Measurements from ENCODE around the gene GRHPR. TPM values are rescaled to one million over a fixed set of nuclear protein-coding genes. Genes with fewer than 3 reads are reported as not detected.
"Not testable (repeated sequence)": the region's sequence is repeated elsewhere in the genome, so short reads cannot be mapped to it uniquely, and the experiment has no call there.

GRHPR gene
- 113 TPM for total RNA-seq

DNA sequence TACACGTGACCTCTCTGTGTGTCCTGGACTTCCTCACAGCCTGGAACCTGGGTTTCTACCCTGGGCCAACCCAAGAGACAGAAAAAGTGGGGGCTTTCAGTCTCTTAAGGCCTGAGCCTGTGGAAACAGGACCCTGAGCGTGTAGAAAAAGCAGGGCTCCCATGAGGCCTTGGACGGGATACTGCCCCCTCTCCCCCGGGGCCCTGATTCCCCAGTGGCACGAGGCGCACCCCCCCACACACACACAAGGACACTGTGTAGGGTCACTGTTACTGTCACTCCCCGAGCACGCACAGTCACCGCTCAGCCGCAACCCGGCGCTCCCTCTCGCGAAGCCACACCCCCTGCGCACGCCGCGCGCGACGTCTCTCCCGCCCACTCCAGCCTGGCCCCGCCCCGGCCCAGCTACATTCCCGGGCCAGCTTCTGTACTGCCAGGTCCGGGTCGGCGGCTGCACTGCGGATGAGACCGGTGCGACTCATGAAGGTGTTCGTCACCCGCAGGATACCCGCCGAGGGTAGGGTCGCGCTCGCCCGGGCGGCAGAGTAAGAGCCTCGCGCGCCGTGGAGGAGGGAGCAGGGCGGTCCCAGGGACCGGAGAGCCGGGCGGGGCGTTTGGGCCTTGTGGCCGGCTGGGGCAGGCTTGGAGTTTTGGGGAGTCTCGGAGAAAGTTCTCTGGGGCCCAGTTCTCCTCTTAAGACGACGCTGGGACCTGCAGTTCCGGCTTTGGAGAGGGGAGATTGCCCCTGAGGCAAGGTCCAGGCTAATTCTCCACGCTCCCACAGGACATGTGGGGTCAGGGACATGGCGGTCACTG lies at the start of gene GRHPR:
TSS of gene GRHPR (plus strand) at position 408 of the 816 bp plus-strand sequence. CDS start at position 463, 55 bp downstream.
- peak; percentile 90 for DNase-seq

DNA sequence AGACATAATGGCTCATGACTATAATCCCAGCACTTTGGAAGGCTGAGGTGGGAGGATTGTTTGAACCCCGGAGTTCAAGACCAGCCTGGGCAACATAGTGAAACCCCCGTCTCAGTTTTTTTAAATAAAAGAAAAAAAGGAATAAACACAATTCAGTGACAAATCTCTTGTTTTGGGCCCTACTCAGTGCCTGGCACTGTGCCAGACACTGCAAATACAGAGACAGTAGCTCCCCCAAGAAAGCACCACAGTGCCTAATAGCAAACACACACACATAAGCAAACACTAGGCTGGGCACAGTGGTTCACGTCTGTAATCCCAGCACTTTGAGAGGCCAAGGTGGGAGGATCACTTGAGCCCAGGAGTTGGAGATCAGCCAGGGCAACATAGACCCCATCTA lies 49.7 kb upstream of the GRHPR start:
- no peak for DNase-seq

DNA sequence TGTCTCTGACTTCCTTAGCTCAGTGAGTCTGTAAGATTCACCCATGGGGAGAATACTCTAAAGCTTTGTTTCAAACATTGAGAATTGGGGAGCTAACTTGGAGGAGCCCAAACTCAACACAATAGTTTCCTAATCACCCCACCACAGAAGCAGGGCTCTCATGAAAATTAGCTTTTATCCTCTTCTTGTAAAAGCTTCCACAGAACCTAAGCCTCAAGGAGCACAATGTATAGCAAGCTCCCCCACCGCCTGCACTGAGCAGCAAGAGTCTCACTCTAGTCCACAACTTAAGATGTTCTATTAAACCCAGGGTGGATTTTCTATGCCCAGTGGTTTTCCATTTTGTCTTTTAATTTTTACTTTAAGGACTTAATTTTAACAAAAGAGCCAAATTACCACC lies 48.9 kb upstream of the GRHPR start:
- DNase-seq, result no peak

DNA sequence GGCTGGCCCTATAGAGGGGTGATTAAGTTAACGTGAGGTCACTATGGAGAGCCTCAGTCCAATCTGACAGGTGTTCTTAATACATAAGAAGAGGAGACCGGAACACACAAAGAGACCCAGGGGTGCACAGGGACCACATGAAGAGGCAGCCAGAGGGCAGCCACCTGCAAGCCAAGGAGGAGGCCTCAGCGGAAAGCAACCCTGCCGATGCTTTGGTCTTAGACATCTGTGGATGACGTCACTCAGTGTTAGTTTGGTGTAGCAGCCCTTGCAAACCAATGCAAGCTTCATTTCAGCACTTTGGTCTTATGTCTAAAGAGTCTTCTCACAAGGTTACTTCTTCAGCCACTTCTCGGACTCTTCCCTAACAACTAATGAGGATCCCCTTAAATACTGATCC lies 47.6 kb upstream of the GRHPR start:
- DNase-seq, result no peak

DNA sequence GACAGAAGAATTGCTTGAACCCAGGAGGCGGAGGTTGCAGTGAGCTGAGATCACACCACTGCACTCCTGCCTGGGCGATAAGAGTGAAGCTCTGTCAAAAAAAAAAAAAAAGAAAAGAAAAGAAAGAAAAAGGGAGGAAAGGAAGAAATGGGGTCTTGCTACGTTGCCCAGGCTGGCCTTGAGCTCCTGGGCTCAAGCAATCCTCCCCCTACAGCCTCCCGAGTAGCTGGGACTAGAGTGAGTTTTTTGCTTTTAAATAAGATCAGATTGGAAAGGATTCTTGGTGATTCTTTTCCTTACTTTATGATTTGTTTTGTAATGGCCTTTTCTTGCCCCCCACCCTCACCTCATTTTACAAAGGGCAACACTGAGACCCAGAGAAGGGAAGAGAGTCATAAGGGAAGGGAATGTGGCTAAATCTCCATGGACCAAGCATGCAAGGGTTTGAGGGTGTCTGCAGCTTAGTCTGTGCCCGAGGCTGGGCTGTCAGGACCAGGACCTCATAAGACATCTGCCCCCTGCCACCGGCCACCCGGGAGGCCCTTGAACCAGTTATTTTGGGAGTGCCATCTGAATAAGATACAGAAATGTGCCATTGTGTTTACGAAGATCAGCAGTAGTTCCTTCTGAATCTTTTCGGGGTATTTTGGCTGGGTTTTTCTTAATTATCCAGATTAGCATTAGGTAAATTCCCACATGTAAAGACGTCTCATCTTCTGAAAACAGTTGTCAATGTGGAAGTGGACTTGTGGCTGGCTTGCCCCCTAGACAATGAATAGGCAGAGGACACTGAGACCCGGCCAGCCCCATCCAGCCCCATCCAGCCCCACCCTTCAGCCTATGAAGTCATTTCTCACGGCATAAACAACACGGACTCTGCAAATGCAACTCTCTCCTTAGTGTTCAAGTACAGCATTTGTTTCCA lies 44.5 kb upstream of the GRHPR start:
- no peak for DNase-seq

DNA sequence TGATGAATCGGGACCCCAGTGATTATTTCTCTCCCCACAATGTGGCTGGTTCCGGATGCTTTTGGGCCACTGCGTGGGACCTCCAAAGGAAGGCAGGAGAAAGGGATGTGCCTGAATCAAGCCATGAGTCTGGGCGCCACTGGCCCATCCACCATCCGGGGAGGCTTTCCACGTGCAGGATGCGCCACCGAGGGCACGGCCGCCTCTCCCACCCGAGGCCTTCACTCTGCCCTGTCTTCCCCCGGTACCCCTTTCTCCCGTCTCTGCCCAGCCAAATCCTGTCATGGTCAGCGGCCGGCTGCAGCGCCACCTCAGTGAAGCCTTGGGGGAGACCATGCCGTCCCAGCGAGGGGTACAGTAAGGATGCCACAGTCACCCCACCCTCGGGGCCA lies 43.9 kb upstream of the GRHPR start:
- DNase-seq, result no peak

DNA sequence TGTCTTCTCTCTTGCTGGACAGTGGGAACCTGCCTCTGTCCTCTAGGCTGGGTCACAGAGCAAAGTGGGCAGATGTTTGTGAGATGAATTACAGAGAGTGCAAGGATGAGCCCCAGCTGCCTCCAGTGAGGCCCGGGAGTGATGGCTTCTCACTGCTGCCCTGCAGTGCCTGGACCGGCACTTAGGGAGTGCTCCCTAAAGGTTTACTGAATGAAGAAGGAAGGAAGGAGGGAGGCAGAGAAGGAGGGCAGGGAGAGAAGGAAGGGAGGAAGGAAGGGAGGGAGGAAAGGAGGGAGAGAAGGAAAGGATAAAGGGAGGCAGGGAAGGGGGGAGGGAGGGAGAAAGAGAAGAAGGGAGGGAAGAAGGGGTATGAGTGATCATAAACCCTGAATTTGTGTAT lies 42.7 kb upstream of the GRHPR start:
- no peak for DNase-seq

DNA sequence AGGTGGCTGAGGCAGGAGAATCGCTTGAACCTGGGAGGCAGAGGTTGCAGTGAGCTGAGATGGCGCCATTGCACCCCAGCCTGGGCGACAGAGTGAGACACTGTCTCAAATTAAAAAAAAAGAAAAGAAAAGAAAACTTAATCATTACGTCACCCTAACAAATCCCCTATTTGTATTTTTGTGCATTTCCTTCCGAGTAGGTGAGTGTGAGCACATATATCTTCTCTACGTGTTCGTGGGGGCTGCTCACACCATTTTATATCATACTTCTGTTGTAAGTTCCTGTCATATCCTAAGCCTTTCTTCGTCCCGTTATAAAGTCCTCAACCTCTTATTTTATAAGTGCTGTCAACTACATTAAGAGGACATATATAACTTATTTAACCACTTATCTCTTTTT lies 41.9 kb upstream of the GRHPR start:
- no peak for DNase-seq

DNA sequence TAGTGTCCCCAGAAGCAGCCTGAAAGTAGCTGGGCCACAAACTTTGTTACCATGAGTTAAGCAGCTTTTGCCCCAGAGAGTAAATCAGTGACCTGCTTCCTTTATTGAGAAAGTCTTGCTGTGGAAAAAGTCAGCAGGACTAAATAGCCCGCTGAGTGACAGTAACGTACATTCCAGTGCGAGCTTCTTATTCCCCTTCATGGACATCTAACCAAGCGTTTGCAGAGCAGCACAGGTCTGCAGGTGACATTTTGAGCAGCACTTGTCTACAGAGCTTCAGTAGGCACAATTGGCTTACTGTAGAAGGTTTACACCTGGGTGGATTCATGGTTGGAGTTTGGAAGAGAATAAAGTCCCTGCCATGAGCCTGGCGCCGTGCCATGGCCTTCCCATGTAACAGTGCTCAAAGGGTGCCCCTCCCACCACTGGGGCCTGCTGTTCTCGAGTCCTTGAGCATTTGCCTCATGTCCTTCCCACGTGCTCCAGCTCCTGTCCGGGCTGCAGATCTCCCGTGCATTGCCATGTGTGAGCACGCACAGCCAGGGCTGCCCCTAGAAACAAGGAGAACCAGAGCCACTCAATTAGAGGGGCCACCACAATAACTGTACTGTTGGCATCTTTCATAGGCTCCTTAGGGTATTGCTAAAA lies 41.3 kb upstream of the GRHPR start:
- no peak for DNase-seq

DNA sequence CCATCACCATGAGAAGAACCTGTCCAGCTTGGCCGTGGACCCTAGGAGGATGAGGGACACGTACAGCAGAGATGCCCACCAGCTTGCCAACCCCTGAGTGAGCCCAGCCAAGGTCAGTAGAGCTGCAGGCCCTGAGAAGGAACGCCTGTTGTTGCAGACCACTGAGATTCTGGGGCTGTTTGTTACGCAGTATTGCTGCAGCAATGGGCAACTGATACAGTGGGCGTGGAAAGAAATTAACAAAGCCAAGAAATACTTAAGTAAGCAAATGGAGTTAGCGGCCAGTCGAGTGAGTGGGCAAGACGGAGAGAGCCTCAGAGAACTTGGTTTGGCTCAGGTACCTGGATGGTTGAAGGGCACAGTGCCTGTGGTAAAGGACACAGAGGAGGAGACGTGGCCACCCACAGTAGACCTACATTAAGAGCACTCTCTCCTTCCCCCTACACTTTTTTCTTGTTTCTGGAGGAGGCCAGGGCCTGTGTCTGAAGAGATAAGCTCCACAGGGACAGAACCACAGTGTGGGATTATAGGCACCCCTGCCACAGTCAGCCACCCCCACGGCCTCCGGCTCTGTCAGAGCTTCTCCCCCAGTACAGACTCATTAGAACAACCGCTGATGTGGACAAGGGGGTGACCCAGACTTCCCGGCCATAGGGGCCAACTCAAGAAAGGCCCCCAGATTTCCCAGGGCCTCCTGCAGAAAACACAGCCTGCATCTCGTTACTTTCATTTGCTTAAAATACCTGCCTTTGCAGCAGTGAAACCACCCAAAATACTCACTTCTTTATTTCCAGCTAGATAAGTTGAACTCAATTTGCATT lies 40.1 kb upstream of the GRHPR start:
- DNase-seq, result no peak

DNA sequence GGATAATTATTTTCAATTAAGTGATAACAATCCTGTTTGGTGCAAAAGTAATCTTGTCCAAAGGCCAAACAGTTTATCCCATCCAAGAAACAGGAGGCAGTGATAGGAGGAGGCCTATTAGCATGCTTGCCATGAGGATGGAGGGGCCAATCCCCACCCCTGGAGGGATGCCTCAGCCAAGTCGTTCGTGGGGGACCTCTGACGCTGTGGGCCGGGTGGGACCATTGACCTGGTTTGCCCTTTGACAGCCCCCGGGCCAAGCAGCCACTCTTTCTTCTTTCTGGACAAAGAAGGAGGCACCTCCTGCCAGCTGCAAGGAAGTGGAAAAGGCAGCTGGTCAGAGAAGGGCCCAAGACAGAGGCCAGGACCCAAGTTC lies 39.5 kb upstream of the GRHPR start:
- no peak for DNase-seq

DNA sequence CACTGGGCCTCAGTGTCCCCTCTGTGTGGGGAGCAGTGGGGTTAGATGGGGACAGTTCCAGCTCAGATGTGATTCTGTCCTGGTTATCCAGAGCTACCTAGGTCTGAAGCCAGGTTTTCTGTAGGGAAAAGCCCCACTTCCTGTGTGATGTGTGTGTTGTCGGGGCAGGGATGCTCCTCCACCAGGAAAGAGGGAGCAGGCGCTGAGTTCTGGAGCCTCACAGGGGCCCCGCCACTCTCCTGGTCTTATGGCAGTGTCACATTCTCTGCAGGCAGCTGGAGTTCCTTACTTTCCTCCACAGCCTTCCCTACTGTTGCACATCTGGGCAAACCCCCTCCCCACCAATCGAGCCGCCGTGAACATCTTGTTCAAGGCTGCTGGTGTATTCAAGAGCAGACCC lies 39.1 kb upstream of the GRHPR start:
- no peak for DNase-seq

DNA sequence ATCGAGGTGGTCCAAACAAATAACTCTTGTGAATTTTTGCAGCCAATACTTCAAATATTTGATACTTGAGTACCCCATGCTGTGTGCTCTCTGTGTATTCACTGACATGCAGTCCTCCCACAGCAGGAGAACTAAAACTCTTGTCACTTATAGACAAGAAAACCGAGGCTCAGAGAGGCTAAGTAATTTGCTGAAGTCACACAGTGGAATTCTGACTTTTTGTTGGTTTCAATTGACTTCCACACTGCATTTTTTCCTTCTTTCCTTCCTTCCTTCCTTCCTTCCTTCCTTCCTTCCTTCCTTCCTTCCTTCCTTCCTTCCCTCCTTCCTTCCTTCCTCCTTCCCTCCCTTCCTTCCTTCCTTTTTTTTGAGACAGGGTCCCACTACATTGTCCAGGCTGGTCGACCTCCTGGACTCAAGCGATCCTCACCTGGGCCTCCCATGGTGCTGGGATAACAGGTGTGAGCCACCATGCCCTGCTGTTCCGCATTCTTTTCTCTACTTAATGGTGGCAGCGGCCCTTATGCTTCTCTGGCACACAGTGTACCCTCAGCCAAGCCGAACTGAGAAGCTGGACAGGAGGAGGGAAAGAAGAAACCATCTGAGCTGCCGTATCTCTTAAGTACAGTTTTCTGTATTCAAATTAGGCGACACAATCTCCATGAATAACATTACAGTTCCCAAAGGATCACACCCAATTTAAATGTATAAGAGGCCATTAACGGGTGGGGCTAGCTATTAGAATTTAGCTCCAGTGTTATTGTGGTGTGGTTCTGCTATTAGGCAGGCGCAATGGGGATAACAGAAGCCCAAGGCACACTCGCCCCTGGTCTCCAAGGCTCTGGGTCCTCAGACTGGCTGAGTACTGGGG lies 38.4 kb upstream of the GRHPR start:
- DNase-seq, result no peak

DNA sequence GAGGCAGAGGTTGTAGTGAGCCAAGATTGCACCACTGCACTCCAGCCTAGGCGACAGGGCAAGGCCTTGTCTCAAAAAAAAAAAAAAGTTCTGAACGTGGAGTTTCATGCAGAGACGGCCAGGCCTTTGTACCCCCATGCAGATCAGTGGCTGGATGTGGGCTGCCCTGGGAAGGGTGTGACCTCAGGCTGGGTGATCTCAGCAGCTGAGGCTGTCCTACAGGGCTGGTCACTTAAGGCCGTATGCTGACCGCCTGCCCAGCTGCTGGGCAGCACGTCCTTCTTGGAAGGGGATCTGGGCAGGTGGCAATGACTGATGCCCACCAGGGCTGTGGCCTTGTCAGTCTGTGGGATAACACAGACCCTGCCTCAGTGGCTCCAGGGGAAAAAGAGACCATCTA lies 37.2 kb upstream of the GRHPR start:
- DNase-seq, result no peak

DNA sequence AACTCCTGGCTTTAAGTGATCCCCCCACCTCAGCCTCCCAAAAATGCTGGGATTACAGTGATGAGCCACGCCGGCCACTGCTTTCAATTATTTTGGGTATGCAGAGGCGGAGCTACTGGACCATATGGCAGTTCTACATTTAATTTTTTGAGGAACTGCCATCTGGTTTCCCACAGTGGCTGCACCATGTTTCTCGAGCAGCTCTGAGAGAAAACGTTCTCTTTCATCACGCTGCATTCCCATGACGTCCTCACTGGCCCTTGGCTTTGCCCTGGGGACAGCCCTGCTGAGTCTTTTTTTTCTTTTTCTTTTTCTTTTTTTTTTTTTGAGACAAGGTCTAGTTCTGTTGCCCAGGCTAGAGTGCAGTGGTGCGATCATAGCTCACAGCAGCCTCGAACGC lies 35.5 kb upstream of the GRHPR start:
- DNase-seq, result no peak

DNA sequence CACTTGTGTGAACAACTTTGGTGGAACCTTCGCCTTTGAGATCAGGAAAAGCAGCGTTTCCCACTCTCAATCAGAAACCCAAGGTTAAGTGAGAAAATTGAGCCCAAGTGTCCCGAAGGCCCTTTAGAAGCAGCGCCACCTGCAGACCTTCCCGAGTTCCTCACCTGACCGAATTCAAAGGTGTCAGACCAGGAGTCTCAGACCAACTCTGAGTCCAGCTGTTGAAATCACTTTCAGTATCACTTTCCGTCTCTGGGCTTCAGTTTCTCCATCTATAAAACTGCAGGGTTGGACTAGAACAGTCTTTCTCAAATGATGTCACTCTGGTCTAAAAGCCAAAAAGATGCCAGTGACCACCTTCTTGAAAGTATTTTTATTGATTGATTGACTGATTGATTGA lies 31.7 kb upstream of the GRHPR start:
- DNase-seq, result no peak

DNA sequence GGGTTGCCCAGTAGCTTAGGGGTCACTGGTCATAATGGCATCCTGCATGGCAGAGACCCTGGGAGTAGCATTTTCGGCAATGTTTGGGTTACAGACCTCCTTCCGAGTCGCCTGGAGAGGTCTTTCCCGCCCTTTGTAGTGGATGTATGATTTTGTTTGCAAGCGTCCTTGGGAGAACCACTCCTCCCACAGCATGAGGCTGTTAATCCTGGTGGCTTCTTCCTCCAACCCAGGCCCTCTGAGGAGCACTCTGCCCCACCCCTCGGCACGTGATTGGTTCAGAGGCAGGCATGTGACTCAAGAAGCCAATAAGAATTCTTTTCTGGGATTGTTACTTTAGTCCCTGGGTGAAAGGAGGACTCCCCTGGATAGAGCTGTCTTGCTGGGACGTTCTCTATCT lies 30.2 kb upstream of the GRHPR start:
- no peak for DNase-seq

DNA sequence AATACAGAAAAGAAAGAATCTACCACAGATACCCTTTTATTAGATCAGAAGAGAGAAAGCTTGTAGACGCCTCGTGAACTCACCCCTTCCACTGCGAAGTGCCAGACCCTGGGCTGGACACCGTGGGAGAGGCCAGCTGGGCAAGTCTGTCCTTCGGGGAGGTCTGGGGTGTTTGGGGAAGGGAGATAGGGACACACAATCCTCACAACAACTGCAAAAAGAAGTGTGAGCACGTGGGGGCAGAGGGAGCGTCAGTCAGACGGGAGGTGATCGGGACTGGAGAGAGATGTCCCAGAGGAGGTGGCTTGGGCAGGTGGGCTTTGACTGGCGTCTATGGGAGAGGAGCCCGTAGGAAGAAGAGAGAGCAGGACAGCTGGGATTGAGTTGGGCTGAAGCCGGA lies 27.3 kb upstream of the GRHPR start:
- no peak for DNase-seq

DNA sequence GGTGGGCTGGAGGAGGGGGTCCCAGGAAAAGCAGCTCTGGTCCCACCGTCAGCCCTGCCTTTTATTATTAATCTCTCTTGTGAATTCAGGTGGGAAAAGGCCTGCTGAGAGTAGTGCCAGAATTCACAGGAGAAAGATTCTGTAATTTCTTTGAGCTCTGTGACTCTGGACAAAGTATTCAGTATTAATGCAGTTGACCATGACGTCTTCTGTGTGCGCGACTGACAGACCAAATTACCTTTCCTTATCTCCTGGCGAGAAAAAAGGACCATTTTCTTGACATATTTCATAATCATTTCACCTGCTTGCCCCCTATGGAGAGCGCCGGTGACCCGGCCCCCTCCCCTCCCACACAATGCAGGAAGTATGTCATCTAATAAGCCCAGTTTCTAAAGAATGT lies 26.8 kb upstream of the GRHPR start:
- no peak for DNase-seq

DNA sequence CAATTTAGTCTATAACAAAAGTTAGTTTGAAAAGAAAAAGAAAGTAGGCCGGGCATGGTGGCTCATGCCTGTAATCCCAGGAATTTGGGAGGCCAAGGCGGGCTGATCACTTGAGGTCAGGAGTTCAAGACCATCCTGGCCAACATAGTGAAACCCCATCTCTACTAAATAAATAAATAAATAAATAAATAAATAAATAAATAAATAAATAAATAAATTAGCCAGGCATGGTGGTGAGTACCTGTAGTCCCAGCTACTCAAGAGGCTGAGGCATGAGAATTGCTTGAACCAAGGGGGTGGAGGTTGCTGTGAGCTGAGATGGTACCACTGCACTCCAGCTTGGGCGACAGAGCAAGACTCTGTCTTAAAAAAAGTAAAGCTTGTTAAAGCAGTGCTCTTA lies 24.5 kb upstream of the GRHPR start:
- not testable (repeated sequence) for DNase-seq

DNA sequence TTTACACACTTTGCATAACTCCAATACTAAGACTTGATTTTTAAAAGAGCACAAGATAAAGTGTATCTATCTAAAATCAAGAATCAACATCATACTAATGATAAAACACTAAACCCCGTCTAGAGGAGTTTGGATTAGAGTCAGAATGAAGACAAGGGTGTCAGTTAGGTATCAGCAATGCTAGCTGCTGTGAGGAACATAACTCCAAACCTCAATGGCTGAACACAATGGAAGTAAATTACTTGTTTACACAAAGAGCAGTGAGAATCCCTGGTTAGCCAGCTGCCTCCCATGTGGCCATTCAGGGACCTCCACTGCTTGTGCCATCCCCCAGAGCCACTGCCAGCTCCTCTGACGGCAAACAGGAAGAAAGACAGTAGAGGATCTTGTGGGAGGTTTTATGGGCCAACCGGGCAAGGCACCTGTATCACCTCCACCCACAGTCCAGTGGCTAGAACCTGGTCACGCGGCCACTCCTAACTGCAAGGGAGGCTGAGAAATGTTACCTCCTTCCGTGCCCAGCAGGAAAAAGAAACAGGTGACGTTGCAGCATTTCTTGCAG lies 24.0 kb upstream of the GRHPR start:
- no peak for DNase-seq
